HG03442 (cell line): ENCODE measurements around the gene TASP1.

ENCODE experiments used
- ATAC-seq: cut with Tn5 transposase; IDR thresholded peaks from one replicate; pipeline ENCODE4 v1.9.1; 2021; ENCODE audit warnings: mild to moderate bottlenecking, moderate library complexity; ENCODE audit not compliant: unreplicated experiment

The TASP1 gene

DNA sequence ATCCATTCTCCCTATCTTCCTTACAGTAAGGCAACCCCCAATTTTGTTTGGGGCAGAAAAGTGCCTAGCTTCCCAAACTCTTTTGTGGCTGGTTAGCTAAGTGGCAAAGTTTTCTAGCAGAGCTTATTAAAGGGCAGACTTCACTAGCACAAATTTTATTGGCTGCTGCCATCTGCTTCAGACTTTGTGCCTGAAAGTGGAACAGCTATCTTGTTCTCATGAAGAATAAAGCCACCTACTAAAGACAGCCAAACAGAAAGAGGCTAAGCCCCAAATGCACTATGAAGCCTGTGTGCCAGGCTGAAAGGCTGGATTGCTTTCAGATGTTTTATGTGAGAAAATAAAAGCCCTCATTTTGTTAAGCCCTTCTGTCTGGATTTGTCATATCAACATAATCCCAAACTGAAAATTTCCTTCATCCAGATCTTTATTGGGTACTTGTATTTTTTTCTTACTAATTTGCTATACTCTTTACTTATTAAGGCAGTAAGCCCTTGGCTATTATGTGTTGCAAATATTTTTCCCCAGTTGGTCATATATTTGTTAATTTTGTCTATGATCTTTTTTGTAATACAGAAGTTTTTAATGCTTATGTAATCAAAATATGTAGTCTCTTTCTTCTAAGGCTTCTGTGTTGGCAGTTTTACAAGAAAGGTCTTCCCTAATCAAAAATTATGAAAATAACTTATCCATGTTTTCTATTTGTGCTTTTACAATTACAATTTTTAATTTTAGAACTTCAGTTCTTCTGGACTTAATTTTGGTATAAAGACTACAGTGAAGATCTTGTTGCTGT lies 191.1 kb downstream of the TASP1 start:
- ATAC-seq: no peak

DNA sequence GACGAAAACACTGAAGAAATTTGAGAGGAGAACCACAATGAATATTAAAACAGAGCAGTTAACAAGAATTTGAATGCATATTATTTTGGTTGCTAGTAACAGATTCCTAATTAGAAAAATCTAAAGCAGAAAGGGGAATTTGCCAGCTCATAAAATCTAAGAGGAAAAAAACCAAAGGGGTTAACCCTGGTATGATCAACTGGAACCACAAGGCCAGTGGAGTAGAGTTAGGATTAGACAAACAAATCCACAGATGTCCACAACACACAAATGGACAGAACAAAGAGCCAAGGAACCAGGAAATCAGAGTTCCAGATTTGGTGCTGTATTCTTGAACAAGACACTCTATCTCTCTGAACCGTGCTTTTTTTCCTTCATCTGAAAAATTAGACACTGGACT lies 195.0 kb downstream of the TASP1 start:
- ATAC-seq: no peak

DNA sequence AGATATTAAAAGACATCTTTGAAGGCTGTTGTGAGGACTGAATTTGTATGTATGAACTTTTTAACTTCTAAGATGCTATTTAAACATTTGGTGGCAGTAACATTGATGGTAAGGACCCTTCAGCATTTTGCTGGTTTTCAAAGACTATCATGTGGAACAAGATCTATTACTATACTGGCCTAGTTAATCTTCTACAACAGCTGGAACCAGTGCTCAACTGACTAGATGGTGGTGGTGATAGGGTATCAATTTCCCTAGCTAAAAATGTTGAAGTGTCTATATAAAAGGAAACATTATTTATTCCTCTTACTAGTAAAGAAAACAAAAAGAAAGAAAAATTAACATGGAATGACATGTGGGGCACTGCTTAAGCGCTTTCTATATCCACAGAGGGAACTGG lies 195.7 kb downstream of the TASP1 start:
- no peak for ATAC-seq

DNA sequence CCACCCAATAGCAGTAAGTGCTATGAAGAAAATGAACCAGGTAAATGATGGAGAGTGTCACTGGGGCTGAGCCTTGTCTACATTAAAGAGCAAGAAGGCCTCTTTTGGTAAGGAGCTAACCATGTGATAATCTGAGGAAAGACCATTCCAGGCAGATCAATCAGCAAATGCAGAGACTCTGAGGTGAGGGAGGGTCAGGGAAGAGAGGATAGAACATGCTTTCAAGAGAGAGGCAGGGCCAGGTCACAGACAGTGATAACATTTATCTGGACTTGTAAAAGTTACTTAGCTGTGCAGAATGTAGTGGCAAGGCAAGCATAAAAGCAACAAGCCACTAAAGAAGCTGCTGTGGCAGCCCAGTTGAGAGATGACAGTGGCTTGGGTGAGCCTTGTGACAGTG lies 197.3 kb downstream of the TASP1 start:
- no peak for ATAC-seq

DNA sequence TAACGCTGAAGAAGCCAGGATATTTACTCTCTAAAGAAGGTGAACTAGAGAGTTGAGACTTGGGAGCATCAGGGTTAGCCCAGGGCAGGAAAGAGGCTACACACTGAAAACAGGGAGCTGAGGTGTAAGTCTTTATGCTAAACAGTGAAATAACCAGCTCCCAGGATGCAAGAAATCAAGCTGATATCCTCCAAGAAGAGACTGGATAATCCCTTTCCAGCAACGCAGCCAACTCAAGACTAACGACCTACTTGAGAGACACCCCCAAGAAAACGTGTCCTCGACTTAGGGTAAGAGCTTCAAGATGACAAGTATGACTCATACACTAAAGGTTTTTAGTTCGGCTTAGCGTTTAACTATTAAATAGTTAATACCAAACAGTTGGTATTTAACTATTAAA lies 202.2 kb downstream of the TASP1 start:
- no peak for ATAC-seq

DNA sequence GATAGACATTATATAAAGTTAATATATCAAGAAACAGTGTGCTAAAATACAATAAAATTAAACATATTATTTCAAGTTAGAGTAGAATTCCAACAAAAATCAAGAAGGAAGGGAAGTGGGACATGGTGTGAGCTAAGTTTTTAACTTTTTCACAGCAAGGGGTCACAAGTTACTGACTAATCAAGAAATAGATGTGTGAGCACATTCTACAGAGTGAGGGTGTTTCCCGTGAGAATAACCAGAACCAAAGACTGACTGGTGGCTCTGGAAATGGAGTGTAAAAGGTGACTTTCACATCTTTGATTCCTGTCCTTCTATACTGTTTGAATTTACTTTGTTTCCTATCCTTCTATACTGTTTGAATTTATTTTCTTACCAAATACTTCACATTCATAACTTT lies 206.6 kb downstream of the TASP1 start:
- ATAC-seq: no peak

DNA sequence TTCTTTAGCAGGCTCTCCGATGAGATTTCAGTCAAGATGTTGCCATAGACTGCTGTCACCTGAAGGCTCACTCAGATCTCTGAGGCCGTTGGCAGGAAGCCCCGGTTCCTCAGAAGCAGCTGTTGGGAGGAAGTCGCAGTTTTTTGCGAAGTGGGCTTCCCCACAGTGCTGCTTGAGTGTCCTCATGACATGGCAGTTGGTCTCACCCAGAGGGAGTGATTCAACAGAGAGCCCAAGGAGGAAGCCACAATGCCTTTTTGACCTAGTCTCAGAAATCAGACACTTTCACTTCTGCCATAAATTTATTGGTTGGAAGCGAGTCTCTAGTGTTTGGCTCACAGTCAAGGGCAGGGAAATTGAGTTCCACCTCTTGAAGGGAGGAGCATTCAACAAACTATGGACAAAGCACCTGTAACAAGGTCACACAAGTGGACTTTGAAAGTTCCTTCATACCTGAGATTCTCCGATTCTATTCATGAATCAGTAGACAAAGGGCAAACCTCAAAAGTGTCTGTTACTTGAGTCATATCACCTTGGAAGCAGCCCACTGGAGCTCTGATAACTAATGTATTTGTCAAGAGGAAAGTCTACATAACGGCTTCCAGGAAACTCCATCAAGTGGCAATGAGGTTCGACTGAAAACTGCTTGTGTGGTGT lies 208.3 kb downstream of the TASP1 start:
- ATAC-seq: peak; percentile 78

DNA sequence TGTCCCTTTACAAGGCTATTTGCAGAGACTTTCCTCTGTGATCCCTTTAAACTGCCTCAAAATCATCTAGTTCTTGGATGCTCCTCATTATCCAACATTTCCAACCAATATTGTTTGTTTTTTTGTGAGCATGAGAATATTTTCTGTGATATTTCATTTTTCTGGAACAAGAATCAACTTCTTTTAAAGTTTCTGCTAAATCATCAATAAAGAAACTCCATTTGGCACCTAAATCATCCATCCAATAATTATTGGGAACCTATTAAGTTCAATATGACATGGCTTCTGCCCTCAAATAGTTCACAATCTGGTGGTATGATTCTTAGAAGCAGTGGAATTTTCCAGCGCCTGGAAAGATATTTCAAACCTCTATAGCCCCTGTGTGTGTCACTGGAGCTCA lies 210.0 kb downstream of the TASP1 start:
- no peak for ATAC-seq

DNA sequence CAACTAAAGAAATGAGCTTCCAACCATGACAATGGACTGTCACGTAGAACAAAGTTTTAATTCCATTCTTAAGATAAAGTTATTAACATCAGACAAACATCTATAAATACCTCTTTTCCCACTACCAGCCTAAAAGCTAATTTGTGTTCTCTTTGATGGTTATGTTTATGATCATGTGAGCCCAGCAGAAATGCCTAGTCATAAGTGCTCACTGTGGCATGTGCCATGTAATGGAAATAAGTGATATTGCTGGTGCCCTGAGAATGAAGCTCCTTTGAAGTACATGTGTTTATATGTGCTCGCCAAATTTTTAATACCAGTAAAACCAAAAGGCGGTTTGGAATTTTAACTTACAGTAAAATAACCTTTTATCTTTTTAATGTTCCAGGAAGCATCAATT lies 211.9 kb downstream of the TASP1 start:
- ATAC-seq: no peak

DNA sequence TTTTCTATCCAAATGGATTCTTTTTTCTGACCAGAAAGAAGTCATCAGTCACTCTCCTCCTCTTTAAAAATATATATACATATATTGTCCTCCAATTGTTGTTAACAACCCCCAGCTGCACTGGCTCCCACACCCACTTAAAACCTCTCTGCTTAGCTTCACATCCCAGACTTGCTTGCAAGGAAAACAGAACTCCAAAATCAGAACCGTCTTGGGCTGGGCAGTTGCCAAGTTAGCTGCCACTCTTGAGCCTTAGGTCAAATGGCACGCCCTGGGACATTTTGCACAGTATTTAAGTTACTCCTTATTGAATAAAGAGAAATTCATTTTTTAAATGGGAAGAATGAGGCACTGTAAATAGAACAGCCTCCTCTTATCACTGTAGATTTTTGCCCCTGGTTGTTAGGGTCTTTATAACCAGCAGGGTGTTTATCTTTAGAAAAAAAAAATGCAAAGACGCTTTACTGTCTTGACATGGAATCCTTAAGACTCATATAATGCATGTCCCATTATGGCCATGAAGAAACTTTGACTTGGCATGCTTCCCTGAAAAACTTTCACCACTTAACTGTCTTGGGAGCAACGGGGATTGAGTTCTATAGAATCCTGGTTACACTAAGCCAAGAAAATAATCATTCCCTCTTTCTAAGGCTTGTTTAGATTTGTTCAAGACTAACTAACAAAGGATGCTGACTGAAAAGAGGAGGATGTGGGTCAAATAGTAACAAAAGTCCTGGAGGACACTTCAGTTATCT lies 213.2 kb downstream of the TASP1 start:
- no peak for ATAC-seq

DNA sequence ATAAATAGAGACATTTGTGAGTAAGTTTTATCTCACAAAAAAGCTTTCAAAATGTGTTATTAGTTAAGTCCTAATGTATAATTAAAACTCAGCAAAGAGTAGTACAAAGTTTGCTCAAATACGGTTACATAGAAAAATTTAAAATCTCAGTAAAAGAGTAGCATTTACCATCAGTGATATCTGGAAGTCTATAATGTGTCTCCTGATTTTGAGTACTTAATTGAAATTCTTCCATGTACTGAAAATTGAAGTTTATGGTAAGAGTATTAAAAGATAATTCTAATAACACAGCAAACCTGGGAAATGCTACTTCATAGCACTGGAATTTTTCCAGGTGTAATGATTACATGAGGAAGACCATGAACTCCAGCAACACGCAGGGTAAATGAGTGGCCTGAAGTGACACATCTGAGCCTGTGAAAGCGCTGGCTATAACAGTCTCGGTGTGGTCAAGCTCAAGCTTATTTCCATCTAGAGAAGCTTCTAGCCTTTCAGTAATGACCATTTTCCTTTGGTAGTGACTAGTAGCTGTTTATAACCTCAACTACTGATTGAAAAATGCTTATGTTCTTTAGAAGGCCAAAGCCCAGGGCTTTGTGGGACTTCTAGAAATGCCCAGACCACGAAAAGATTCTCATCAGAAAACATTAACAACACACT lies 214.4 kb downstream of the TASP1 start:
- ATAC-seq: no peak

DNA sequence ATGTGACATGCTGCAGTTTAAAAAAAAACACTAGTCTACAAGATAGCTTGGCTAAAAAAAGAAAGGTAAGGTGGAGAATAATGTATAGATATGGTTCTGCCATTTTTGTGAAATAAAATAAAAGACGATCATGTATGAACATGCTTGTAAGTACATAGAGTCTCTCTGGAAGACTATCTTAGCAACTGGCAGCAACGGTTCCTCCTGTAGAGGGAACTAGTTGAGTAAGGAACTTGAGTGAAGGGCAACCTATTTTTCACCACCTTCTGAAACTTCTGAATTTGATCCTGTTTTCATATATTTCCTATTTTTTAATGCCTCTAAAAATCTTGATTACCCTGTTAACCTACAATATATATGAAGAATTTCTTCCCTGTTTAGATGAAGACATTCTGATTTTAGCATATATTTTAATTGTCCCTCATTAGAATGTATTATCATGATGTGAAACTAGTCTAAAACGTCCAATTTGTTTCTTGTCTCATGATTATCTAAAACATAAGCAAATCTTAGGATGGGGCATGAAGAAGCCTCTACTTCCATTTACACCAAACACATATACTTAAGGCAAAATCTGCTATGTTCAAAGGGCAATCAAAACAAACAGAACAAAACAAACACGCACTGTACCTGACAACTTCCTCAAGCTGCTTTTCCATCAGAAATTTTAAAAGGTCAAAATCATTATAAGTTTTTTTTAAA lies 215.1 kb downstream of the TASP1 start:
- no peak for ATAC-seq

DNA sequence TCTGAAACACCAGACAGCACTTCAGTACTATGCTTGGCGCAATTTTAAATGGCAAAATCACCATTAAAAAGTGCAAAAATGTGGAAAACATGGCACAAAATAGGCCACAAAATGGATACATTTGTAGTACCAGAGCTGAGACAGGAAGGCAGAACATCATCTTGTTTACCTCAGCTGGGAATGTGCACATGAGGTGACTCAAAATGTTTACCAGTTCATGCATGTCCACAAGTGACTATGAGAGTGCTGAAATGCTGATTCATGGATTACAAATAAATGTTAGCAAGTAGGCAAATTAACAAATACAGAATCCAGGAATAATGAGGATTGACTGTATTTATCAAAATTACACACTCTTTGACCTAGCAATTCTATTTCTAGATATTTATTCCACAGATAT lies 216.1 kb downstream of the TASP1 start:
- ATAC-seq: no peak

DNA sequence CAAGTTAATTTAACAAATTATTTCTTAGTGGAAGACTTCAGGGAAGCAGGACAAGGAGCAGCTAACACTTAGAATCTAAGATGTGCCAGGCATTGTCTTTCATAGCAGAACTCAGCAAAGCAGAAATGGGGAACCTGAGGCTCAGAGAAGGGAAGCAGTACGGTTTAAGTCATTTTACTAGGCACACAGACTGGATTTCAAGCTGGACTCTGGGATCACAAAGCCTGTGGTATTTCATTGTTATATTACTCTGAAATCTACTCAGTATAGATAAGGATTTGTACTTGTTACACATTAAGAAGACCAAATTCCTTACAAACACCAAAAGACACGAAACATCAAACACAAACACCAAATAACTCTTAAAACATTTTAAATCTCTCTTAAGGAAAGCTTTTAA lies 218.1 kb downstream of the TASP1 start:
- no peak for ATAC-seq

DNA sequence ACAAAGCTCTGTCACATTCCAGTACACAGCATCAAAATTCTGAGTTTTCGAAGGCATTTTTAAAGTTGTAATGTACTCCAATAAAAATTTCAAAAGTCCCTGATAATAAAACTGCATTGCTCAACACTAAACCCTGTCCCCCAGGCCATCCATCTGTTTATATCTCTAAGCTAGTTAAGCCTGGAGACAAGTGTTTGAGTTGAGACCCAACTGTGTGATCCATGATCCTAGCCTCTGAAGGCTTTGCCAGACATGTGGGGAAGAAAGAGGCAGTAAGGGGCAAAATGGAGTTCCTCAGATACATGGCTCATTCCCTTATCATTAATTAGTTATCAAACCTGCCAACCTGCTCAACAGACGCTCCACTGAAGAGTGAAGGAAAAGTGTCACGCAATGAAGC lies 219.3 kb downstream of the TASP1 start:
- ATAC-seq: no peak

DNA sequence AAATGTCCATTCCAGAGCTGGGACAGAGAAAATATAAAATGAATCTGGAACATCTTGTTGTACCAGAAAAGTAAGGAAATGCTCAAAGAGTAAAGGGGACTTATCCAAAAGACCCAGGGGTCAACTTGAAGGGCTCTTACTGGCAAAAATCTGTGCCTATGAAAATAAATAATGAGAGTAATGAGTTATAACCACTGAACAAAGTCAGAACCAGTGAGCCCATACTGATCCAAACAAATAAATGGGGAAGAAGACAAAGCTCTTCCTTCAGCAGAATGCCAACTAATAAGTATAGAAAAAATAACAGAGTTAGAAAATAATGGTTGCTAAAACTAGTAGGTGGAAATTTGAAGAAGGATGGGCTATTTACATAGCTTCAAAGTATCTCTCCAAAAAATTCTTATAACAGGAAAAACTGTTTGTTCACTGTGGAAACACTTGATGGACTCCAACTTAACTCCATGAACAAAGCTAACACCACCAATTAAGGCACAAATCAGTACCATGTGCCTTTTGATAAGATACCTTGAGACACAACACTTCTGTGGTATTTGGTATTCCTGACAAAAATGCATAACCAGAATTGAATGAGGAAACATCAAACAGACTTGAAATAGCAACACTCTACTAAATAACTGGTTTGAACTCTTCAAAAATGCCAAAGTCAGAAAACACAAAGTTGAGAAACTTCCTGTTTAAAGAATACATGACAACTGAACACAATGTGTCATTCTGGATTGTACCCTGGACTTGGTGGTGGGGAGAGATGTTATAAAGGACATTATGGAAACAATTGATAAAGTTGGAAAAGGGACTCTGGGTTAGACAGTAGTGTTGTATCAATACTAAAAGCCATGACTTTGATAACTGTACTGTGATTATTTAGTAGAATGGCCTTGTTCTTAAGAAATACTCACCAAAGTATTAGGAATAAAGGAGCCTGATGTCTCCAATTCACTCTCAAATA lies 220.2 kb downstream of the TASP1 start:
- no peak for ATAC-seq

DNA sequence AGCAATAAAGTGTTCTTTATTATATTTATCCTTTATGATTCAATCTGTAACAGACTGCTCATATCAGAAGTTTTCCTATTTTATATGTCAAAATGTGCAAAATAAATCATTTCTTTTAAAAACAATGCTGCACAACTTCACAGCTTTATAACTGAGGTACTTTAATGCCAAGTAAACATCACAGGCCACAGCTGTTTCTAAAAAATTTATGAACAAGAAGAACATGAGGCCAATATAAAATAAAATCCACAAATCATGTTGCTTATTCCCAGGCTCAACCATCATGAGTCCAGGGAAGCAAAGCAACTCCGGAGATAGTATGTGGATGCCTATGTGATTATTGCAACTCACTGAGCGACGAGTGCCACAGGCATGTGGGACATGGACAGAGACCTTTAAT lies 222.2 kb downstream of the TASP1 start:
- no peak for ATAC-seq

DNA sequence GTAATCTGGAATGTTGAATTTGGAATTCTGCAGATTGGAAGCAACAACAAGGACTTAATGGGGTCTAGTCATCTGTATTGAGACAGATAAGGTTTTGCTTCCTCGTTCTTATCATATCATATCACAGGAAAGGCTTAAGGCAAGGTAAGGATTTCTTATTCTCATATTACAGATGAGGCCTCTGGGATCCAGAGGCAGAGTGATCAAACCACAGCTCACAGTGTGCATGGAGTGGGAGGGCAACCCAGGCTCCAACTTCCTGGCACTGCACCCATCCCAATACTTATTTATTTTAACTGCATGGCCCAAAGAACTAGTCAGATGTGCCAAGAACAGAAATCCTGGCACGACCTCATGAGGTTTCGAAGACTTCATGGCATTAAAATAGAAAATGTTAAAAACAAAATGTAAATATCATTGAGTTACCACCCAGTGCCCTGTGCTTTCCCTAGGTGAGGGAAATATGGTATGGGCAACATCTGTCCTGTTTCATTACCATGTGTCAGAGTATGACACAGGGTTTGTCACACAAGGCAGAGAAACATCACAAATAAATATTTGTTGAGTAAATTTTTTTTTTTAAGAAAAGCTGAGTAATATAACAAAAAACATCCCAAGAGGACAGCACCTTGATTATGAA lies 225.8 kb downstream of the TASP1 start:
- no peak for ATAC-seq

DNA sequence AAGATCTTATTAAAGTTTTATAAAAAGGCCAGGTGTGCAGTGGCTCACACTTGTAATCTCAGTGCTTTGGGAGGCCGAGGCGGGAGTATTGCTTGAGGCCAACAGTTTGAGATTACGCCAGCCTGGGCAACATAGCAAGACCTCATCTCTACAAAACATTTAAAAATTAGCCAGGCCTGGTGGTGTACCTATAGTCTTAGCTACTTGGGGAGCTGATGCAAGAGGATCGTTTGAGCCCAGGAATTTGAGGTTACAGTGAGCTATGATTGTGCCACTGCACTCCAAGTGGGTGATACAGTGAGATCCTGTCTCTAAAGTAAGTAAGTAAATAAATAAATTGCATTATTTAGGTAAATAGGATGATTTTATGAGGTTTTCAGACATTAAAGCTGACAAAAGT lies 234.4 kb downstream of the TASP1 start:
- ATAC-seq: no peak
